Osteoblast (primary cell): ENCODE data around the gene SLC15A5. TPM values are rescaled to one million over a fixed set of nuclear protein-coding genes. Genes with fewer than 3 reads are reported as not detected.

ENCODE experiments used
- DNase-seq: peaks from one replicate; pipeline ENCODE4 v3.0.0; 2011; ENCODE audit warnings: low spot score, mixed read lengths; ENCODE audit not compliant: insufficient read length; ENCODE audit errors: missing footprints
- H2AFZ ChIP-seq: 2 replicates; pipeline ENCODE4 v1.6.0; 2011; ENCODE audit warnings: mild to moderate bottlenecking, low read length
- H3K27ac ChIP-seq: 2 replicates; pipeline ENCODE4 v1.5.1; 2011; ENCODE audit warnings: mild to moderate bottlenecking, low read depth, low read length, moderate library complexity
- H3K27me3 ChIP-seq: 2 replicates; pipeline ENCODE4 v1.6.0; 2012; ENCODE audit warnings: mild to moderate bottlenecking, control low read depth, inconsistent platforms, low read length, moderate library complexity; ENCODE audit not compliant: insufficient read depth
- H3K36me3 ChIP-seq: 2 replicates; pipeline ENCODE4 v1.5.1; 2011; ENCODE audit warnings: mild to moderate bottlenecking, low read length, control low read depth, moderate library complexity; ENCODE audit not compliant: insufficient read depth
- H3K4me1 ChIP-seq: 2 replicates; pipeline ENCODE4 v1.5.1; 2011; ENCODE audit warnings: mild to moderate bottlenecking, low read length, control low read depth, moderate library complexity; ENCODE audit not compliant: insufficient read depth
- H3K4me2 ChIP-seq: 2 replicates; pipeline ENCODE4 v1.6.0; 2011; ENCODE audit warnings: mild to moderate bottlenecking, low read length; ENCODE audit not compliant: insufficient read depth
- H3K4me3 ChIP-seq: fragments of 200-600 bp; sonication (generic); 3 replicates; pipeline ENCODE4 v1.5.1; 2012; ENCODE audit warnings: mild to moderate bottlenecking, low read length, inconsistent platforms; ENCODE audit not compliant: insufficient read depth
- H3K79me2 ChIP-seq: 2 replicates; pipeline ENCODE4 v1.6.0; 2012; ENCODE audit warnings: mild to moderate bottlenecking, low read length, control low read depth, inconsistent platforms; ENCODE audit not compliant: insufficient read depth
- H3K9me3 ChIP-seq: 2 replicates; pipeline ENCODE4 v1.5.1; 2011; ENCODE audit warnings: low read depth, low read length, control low read depth
- H4K20me1 ChIP-seq: 2 replicates; pipeline ENCODE4 v1.6.0; 2012; ENCODE audit warnings: mild to moderate bottlenecking, low read length, control low read depth; ENCODE audit not compliant: insufficient read depth
- CTCF ChIP-seq: IDR thresholded peaks from 2 replicates; pipeline ENCODE4 v1.5.1; 2011; ENCODE audit warnings: mild to moderate bottlenecking, low read depth, low read length, moderate library complexity; ENCODE audit errors: extremely low read depth
- total RNA-seq: library from RNA; depleted of rRNA; stranded (reverse); fragments of >200 nt; gene quantifications from 2 replicates; pipeline ENCODE4 v1.2.3, GENCODE V29; 2012

Gene SLC15A5
- total RNA-seq, 1 donor: not detected

GRCh38 chr12:16171348-16171747 lies 106.1 kb downstream of the SLC15A5 start:
- H4K20me1 ChIP-seq: no peaks in the 10 kb centered on the region
- no peak overlapping the region for H3K4me3 ChIP-seq
- H3K27me3 ChIP-seq: peaks cover 4% of the 10 kb centered on the region
- no peak for DNase-seq
- H2AFZ ChIP-seq: no peak overlapping the region
- H3K4me1 ChIP-seq: no peaks in the 10 kb centered on the region
- H3K4me2 ChIP-seq: no peak overlapping the region
- H3K36me3 ChIP-seq: no peaks in the 10 kb centered on the region
- H3K79me2 ChIP-seq: no peaks in the 10 kb centered on the region
- H3K27ac ChIP-seq: no peak overlapping the region
- TF ChIP-seq CTCF: no peak
- H3K9me3 ChIP-seq: no peaks in the 10 kb centered on the region

- Histone ChIP-seq H4K20me1 (no peaks in the 10 kb centered on the region), H2AFZ (no peak overlapping the region), H3K36me3 (no peaks in the 10 kb centered on the region), H3K4me3 (no peak overlapping the region), H3K9me3 (no peaks in the 10 kb centered on the region), H3K4me1 (no peaks in the 10 kb centered on the region), H3K27ac (no peak overlapping the region), H3K4me2 (no peak overlapping the region), H3K79me2 (no peaks in the 10 kb centered on the region), H3K27me3 (peaks cover 4% of the 10 kb centered on the region)
- no peak for DNase-seq
- no peak for TF ChIP-seq CTCF
Observed at GRCh38 chr12:16168078-16168477, 109.4 kb downstream of the SLC15A5 start.

- no peaks in the 10 kb centered on the region for H3K9me3 ChIP-seq
- H3K4me2 ChIP-seq: no peak overlapping the region
- H2AFZ ChIP-seq: no peak overlapping the region
- H3K27ac ChIP-seq: no peak overlapping the region
- H3K4me3 ChIP-seq: no peak overlapping the region
- H4K20me1 ChIP-seq: no peaks in the 10 kb centered on the region
- no peak for DNase-seq
- no peaks in the 10 kb centered on the region for H3K79me2 ChIP-seq
- H3K4me1 ChIP-seq: no peaks in the 10 kb centered on the region
- no peaks in the 10 kb centered on the region for H3K36me3 ChIP-seq
- no peak for TF ChIP-seq CTCF
- H3K27me3 ChIP-seq: no peaks in the 10 kb centered on the region
Observed at GRCh38 chr12:16166563-16167470, 110.7 kb downstream of the SLC15A5 start.

GRCh38 chr12:16165506-16165905 lies 112.0 kb downstream of the SLC15A5 start:
- no peaks in the 10 kb centered on the region for H3K36me3 ChIP-seq
- peak; percentile 61 for TF ChIP-seq CTCF
- no peaks in the 10 kb centered on the region for H3K27me3 ChIP-seq
- no peak for DNase-seq
- H3K4me3 ChIP-seq: no peak overlapping the region
- H3K4me1 ChIP-seq: no peaks in the 10 kb centered on the region
- no peak overlapping the region for H2AFZ ChIP-seq
- H4K20me1 ChIP-seq: no peaks in the 10 kb centered on the region
- H3K9me3 ChIP-seq: no peaks in the 10 kb centered on the region
- no peaks in the 10 kb centered on the region for H3K79me2 ChIP-seq
- H3K27ac ChIP-seq: no peak overlapping the region
- H3K4me2 ChIP-seq: no peak overlapping the region
